CD14-positive monocyte (primary cell): ENCODE data around the gene MAPK1IP1L. TPM values are rescaled to one million over a fixed set of nuclear protein-coding genes. Genes with fewer than 3 reads are reported as not detected.
A peak's percentile ranks its signal among the peaks of the same experiment; 100 is the strongest.

Experiments
- DNase-seq, 3 donors: peaks; one replicate each; pipeline ENCODE4 v3.0.0-alpha.2; 2011 to 2022
- H2AFZ ChIP-seq: 2 replicates; pipeline ENCODE4 v1.6.0; 2012; ENCODE audit warnings: mild to moderate bottlenecking, low read depth, low read length, inconsistent platforms; ENCODE audit not compliant: insufficient read depth, poor library complexity, severe bottlenecking
- H3K27ac ChIP-seq, 2 donors: 1 replicate in 1 of 2; 2 replicates in 1 of 2; pipeline ENCODE4 v1.5.1; 2012 to 2013; ENCODE audit warnings: low read length in 2 of 2, control low read depth in 1 of 2, inconsistent platforms in 1 of 2, low read depth in 1 of 2, mild to moderate bottlenecking in 1 of 2
- H3K27me3 ChIP-seq, 2 donors: one replicate each; pipeline versions ENCODE4 v1.6.0 to v1.6.1; 2011 to 2013; ENCODE audit warnings: low read length in 2 of 2; ENCODE audit not compliant: control insufficient read depth in 2 of 2, insufficient read depth in 2 of 2
- H3K36me3 ChIP-seq, 2 donors: replicated peaks in 1 of 2; 1 replicate in 1 of 2; 2 replicates in 1 of 2; pipeline versions ENCODE4 v1.5.1 to v1.6.1; 2012 to 2013; ENCODE audit warnings: low read length in 2 of 2, control low read depth in 1 of 2, inconsistent platforms in 1 of 2, mild to moderate bottlenecking in 1 of 2; ENCODE audit not compliant: insufficient read depth in 2 of 2, control insufficient read depth in 1 of 2
- H3K4me1 ChIP-seq, 2 donors: 1 replicate in 1 of 2; 2 replicates in 1 of 2; pipeline versions ENCODE4 v1.5.1 to v1.6.1; 2012 to 2013; ENCODE audit warnings: low read length in 2 of 2, control low read depth in 1 of 2, inconsistent platforms in 1 of 2, mild to moderate bottlenecking in 1 of 2, moderate library complexity in 1 of 2; ENCODE audit not compliant: insufficient read depth in 2 of 2, control insufficient read depth in 1 of 2
- H3K4me2 ChIP-seq: replicated peaks from 2 replicates; pipeline ENCODE3; 2012; ENCODE audit warnings: low read length, moderate library complexity, mild to moderate bottlenecking; ENCODE audit not compliant: poor library complexity, severe bottlenecking; ENCODE audit errors: extremely low read depth
- H3K4me3 ChIP-seq, 3 experiments: fragments of 200-600 bp in 1 of 3; sonication (generic) in 1 of 3; replicated peaks in 1 of 3; 1 replicate in 2 of 3; 2 replicates in 1 of 3; pipeline ENCODE4 v1.5.1; 2011 to 2013; ENCODE audit warnings: low read length in 3 of 3, mild to moderate bottlenecking in 3 of 3, control low read depth in 2 of 3, low read depth in 2 of 3, inconsistent platforms in 1 of 3, moderate library complexity in 1 of 3
- H3K79me2 ChIP-seq: 2 replicates; pipeline ENCODE4 v1.6.0; 2012; ENCODE audit warnings: mild to moderate bottlenecking, control low read depth, inconsistent platforms, low read length, moderate library complexity; ENCODE audit not compliant: insufficient read depth
- H3K9ac ChIP-seq: 2 replicates; pipeline ENCODE4 v1.6.0; 2017; ENCODE audit warnings: low read length, mild to moderate bottlenecking; ENCODE audit not compliant: insufficient read depth, poor library complexity, severe bottlenecking
- H3K9me3 ChIP-seq, 2 donors: replicated peaks in 1 of 2; 1 replicate in 1 of 2; 2 replicates in 1 of 2; pipeline versions ENCODE4 v1.5.1 to v1.6.1; 2012 to 2013; ENCODE audit warnings: low read length in 2 of 2, control low read depth in 1 of 2; ENCODE audit not compliant: control insufficient read depth in 1 of 2, insufficient read depth in 1 of 2
- H4K20me1 ChIP-seq: 2 replicates; pipeline ENCODE4 v1.6.0; 2012; ENCODE audit warnings: mild to moderate bottlenecking, low read length, control low read depth, moderate library complexity; ENCODE audit not compliant: insufficient read depth
- H3K27ac Mint-ChIP-seq, 7 donors: one replicate each; pipeline ENCODE4 v1.8.0; 2020; ENCODE audit warnings: mild to moderate bottlenecking in 7 of 7, mixed read lengths in 7 of 7, moderate library complexity in 6 of 7, inconsistent platforms in 2 of 7
- H3K27me3 Mint-ChIP-seq, 3 donors: one replicate each; pipeline ENCODE4 v1.8.0; 2021 to 2022; ENCODE audit warnings: low read depth in 3 of 3, mild to moderate bottlenecking in 3 of 3, mixed read lengths in 3 of 3, moderate library complexity in 3 of 3, inconsistent platforms in 1 of 3
- H3K36me3 Mint-ChIP-seq, 2 donors: one replicate each; pipeline ENCODE4 v1.8.0; 2020; ENCODE audit warnings: mixed read lengths in 2 of 2, inconsistent platforms in 1 of 2, mild to moderate bottlenecking in 1 of 2
- H3K4me1 Mint-ChIP-seq: one replicate; pipeline ENCODE4 v1.8.0; 2020; ENCODE audit warnings: mild to moderate bottlenecking, mixed read lengths
- H3K4me3 Mint-ChIP-seq, 2 donors: one replicate each; pipeline ENCODE4 v1.8.0; 2020; ENCODE audit warnings: mild to moderate bottlenecking in 2 of 2, mixed read lengths in 2 of 2, moderate library complexity in 1 of 2
- H3K9me3 Mint-ChIP-seq, 7 donors: one replicate each; pipeline ENCODE4 v1.8.0; 2020 to 2022; ENCODE audit warnings: mixed read lengths in 7 of 7, mild to moderate bottlenecking in 6 of 7, moderate library complexity in 6 of 7, inconsistent platforms in 2 of 7
- CTCF ChIP-seq: fragments of 200-600 bp; IDR thresholded peaks from one replicate; pipeline ENCODE4 v1.8.0; 2022; ENCODE audit warnings: antibody characterized with exemption, mild to moderate bottlenecking
- WGBS: methylation state at CpG from one replicate; pipeline ENCODE4 v1.1.5; 2013; ENCODE audit warnings: missing lambda C conversion rate; ENCODE audit not compliant: insufficient coverage; 5-methylcytosine and 5-hydroxymethylcytosine counted together
- intact Hi-C, 2 donors: fragments of 100-400 bp; cut with micrococcal nuclease; formaldehyde crosslinking; loops; one replicate each; pipeline versions ENCODE4 v1.15.0 to v1.15.1; 2023
- polyA plus RNA-seq, 3 donors: library from polyadenylated mRNA; depleted of rRNA in 1 of 3; unstranded in 2 of 3; stranded (reverse) in 1 of 3; fragments of 300-500 nt in 2 of 3; fragments of >200 nt in 1 of 3; fragmentation: Illumina TruSeq in 2 of 3; gene quantifications; 1 replicate in 2 of 3; 2 replicates in 1 of 3; pipeline ENCODE4 v1.2.3, GENCODE V29; 2012 to 2021

The MAPK1IP1L gene
- polyA plus RNA-seq, 3 donors, result 44.8 to 89.8 (median 67.8) TPM

DNA sequence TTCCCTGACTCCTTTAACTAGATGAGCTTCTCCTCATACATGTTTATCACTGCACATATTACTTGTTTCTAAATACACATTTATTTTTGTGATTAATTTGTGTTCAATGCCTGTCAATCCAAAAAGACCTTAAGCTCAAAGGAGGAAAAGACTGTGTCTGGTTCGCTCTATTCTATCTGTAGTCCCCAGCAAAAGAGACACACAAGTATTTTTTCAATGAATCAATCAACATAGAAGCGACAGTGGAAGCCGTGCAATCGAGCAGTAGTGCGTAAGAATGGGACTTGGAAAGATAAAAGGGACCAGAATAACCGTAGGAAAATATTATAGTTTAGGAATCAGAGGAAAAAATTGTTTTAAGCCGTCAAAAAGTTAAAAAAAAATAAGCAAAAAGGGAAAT, 25.5 kb upstream of the MAPK1IP1L start:
- no peak for TF ChIP-seq CTCF
- peak overlapping the region; percentile 87 for H2AFZ ChIP-seq
- H3K4me1 Mint-ChIP-seq, result peaks cover 38% of the 10 kb centered on the region

DNA sequence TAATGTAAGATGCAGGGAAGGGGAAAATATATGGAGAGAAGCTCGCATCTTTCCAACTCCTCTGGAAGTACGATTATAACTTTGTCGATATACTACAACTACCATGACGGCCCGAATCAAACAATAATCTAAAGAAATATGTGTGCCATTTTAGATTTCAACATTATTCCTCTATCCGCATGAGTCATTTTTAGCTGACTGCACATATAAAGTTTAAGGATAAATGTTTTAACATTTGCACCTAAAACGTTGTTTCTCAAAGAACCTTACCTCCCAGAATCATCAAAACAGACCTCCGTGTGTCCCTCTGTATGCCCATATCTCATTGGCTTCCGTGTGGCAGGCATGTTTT, 25.0 kb upstream of the MAPK1IP1L start:
- Histone ChIP-seq H3K4me1 (peaks cover 21 to 39% of the 10 kb centered on the region in 2 donors), H3K27me3 (no peaks in the 10 kb centered on the region), H3K27ac (peak overlapping the region; percentile 72 to 94), H3K4me2 (peak overlapping the region; percentile 90), H3K79me2 (peaks cover 79% of the 10 kb centered on the region), H3K4me3 (peak overlapping the region; percentile 79 to 94 (median 93)), H3K9ac (peak overlapping the region; percentile 86), H3K9me3 (no peaks in the 10 kb centered on the region), H2AFZ (peak overlapping the region; percentile 87), H3K36me3 (peaks cover 0 to 4% of the 10 kb centered on the region in 2 donors), H4K20me1 (peaks cover 5% of the 10 kb centered on the region)
- intact Hi-C loops, result no loop called here
- peaks cover 3 to 4% of the 10 kb centered on the region in 2 donors for H3K36me3 Mint-ChIP-seq
- peak in 2 of 3 donors; percentile 4 to 51 for DNase-seq
- H3K9me3 Mint-ChIP-seq, result no peaks in the 10 kb centered on the region
- peak overlapping the region; percentile 92 to 98 (median 95) for H3K27ac Mint-ChIP-seq
- H3K27me3 Mint-ChIP-seq, result no peaks in the 10 kb centered on the region
- H3K4me1 Mint-ChIP-seq, result peaks cover 41% of the 10 kb centered on the region
- peak overlapping the region; percentile 90 to 93 for H3K4me3 Mint-ChIP-seq
- 0% methylated on average over 1 of the region's 9 CpGs for WGBS
- TF ChIP-seq CTCF, result no peak

More for the DNA sequence above, 25.5 kb upstream of the MAPK1IP1L start:
- no peaks in the 10 kb centered on the region for H3K9me3 Mint-ChIP-seq
- no peak for DNase-seq
- H3K9ac ChIP-seq, result peak overlapping the region; percentile 86
- H3K27me3 ChIP-seq, result no peaks in the 10 kb centered on the region
- peak overlapping the region; percentile 90 to 93 for H3K4me3 Mint-ChIP-seq
- no peaks in the 10 kb centered on the region for H3K9me3 ChIP-seq
- H3K4me1 ChIP-seq, result peaks cover 21 to 35% of the 10 kb centered on the region in 2 donors
- peaks cover 0 to 4% of the 10 kb centered on the region in 2 donors for H3K36me3 ChIP-seq
- H3K27me3 Mint-ChIP-seq, result no peaks in the 10 kb centered on the region
- H4K20me1 ChIP-seq, result peaks cover under 1% of the 10 kb centered on the region
- peak overlapping the region in 4 of 7 donors; percentile 3 to 92 (median 79) for H3K27ac Mint-ChIP-seq
- peak overlapping the region; percentile 90 for H3K4me2 ChIP-seq
- H3K36me3 Mint-ChIP-seq, result peaks cover 3 to 4% of the 10 kb centered on the region in 2 donors
- H3K27ac ChIP-seq, result peak overlapping the region in 1 of 2 donors; percentile 94
- H3K4me3 ChIP-seq, result peak overlapping the region in 1 of 3 experiments; percentile 94
- intact Hi-C loops, result no loop called here
- peaks cover 74% of the 10 kb centered on the region for H3K79me2 ChIP-seq
- WGBS, result no CpG with 5 or more reads among the region's 7 CpGs
